ENCODE measurements around the gene POLR3E. TPM values are rescaled to one million over a fixed set of nuclear protein-coding genes. Genes with fewer than 3 reads are reported as not detected.

POLR3E gene
- total RNA-seq, 1 experiment from 2014 or later = 103 TPM

DNA sequence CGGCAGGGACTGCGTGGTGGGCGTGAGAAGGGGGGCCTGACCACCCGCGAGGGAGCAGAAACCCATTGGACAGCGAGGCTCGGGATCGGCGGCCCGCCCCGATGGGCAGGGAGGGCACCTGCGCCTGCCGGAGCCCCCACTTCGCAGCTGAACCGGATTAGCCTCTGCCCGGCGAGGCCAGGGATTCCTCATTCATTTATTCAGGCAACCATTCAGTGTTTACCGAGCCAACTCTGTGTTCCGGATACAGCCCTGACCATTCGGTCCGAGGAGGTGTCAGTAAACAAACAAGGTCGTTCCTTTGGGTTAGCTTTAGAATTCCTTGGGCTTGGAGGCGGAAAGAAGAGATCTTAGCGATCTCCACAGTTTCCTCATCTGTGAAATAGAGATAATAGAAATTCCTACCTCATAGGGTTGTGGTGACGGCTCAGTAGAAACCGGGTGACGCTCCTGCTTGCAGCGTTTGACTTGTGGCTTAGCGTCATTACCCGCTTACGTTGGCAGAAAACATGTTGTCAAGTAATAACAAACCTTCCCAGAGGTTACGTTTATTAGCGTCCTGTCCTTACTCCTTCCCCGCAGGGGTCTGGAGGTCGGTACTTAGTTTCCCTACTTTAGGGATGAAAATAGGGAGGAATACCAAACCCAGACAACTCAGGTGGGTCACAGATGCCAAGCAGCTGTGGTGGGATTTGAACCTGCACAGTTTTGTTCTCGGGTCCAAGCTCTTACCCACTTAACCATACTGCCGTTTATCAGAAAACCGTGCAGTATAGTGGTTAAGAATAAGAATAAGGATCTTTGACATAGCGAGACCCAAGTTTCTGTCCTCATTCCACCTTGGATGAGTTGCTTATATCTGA, 893 bp downstream of the POLR3E start:
- H3K9me3 Mint-ChIP-seq = no peaks in the 10 kb centered on the region
- Histone ChIP-seq H4K5ac (ENCODE audit: insufficient read length, low read depth, low read length) (no peak overlapping the region), H4K8ac (replicated peaks; ENCODE audit: insufficient read length, low read depth, low read length) (no peak overlapping the region), H3K56ac (ENCODE audit: insufficient read length, low read depth, low read length) (no peak overlapping the region), H4K20me1 (ENCODE audit: control insufficient read depth, insufficient read depth, insufficient read length) (no peaks in the 10 kb centered on the region), H3K79me2 (ENCODE audit: insufficient read depth, low read length) (peaks cover 13% of the 10 kb centered on the region; the same call in 1 of the 2 replicates), H2BK12ac (ENCODE audit: insufficient read length, low read depth, low read length) (no peak overlapping the region), H2AK5ac (ENCODE audit: insufficient read length, low read length) (no peak overlapping the region), H2AFZ (ENCODE audit: low read length) (no peak overlapping the region), H3K79me1 (ENCODE audit: insufficient read depth, low read depth, low read length, poor library complexity, severe bottlenecking) (peaks cover 3% of the 10 kb centered on the region), H3K4me1 (ENCODE audit: insufficient read depth, low read length) (no peaks in the 10 kb centered on the region), H3K4ac (ENCODE audit: low read depth, low read length) (no peak overlapping the region), H3K23ac (ENCODE audit: insufficient read length, low read depth, low read length) (no peak overlapping the region), H2BK20ac (ENCODE audit: low read depth, low read length, poor library complexity, severe bottlenecking) (no peak overlapping the region), H3K9ac (ENCODE audit: extremely low read depth, insufficient read length, low read length) (peak overlapping the region; percentile 81), H3K18ac (ENCODE audit: insufficient read length, low read depth, low read length) (peak overlapping the region; percentile 65), H2BK5ac (ENCODE audit: insufficient read length, low read length) (no peak overlapping the region), H3K9me3 (ENCODE audit: control insufficient read depth, low read depth, low read length) (no peaks in the 10 kb centered on the region), H3T11ph (ENCODE audit: low read length) (no peak overlapping the region), H4K91ac (ENCODE audit: insufficient read length, low read depth, low read length) (no peak overlapping the region), H3K4me2 (ENCODE audit: insufficient read depth, insufficient read length, low read length) (peak overlapping the region; percentile 96), H2BK15ac (ENCODE audit: low read depth, low read length) (no peak overlapping the region), H3K23me2 (ENCODE audit: insufficient read length, low read depth, low read length, poor library complexity, severe bottlenecking) (peaks cover 5% of the 10 kb centered on the region), H3K14ac (ENCODE audit: insufficient read depth, low read length) (peak overlapping the region; percentile 86; the same call in 1 of the 2 replicates), H3K27me3 (ENCODE audit: insufficient read depth, low read length) (no peaks in the 10 kb centered on the region), H2BK120ac (ENCODE audit: low read depth, low read length, poor library complexity, severe bottlenecking) (no peak overlapping the region), H3K27ac (ENCODE audit: insufficient read length, low read depth, low read length) (no peak overlapping the region)
- peaks cover 16 to 21% of the 10 kb centered on the region in 2 experiments for H3K4me1 Mint-ChIP-seq
- peak; percentile 65 for DNase-seq
- H3K4me3 Mint-ChIP-seq = peak overlapping the region; percentile 92 to 96
- H3K27me3 Mint-ChIP-seq (ENCODE audit: low read depth) = peaks cover 2% of the 10 kb centered on the region; the same call in 1 of the 2 replicates
- peaks cover 17 to 31% (median 19%) of the 10 kb centered on the region in 3 experiments for H3K36me3 Mint-ChIP-seq (ENCODE audit: insufficient read depth in 1 of 3, low read depth in 3 of 3)
- no CpG with 5 or more reads among the region's 39 CpGs for WGBS (ENCODE audit: extremely low coverage, insufficient read length, low lambda C conversion rate)
- H3K27ac Mint-ChIP-seq = peak overlapping the region; percentile 90 to 96 (median 95); a peak in 6 of 7 replicates
- TF ChIP-seq, protein P1, sequence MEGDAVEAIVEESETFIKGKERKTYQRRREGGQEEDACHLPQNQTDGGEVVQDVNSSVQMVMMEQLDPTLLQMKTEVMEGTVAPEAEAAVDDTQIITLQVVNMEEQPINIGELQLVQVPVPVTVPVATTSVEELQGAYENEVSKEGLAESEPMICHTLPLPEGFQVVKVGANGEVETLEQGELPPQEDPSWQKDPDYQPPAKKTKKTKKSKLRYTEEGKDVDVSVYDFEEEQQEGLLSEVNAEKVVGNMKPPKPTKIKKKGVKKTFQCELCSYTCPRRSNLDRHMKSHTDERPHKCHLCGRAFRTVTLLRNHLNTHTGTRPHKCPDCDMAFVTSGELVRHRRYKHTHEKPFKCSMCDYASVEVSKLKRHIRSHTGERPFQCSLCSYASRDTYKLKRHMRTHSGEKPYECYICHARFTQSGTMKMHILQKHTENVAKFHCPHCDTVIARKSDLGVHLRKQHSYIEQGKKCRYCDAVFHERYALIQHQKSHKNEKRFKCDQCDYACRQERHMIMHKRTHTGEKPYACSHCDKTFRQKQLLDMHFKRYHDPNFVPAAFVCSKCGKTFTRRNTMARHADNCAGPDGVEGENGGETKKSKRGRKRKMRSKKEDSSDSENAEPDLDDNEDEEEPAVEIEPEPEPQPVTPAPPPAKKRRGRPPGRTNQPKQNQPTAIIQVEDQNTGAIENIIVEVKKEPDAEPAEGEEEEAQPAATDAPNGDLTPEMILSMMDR (conservative IDR thresholded peaks at IDR 0.05) = no peak
